GM13976 (cell line): ENCODE data around the gene MED4.

Experiments
- DNase-seq: peaks from one replicate; pipeline ENCODE4 v3.0.0; 2012; ENCODE audit warnings: low spot score
- in situ Hi-C: fragments of 300-500 bp; cut with MboI; formaldehyde crosslinking; loops from one replicate; pipeline ENCODE4 v1.12.0; 2022; ENCODE audit warnings: low sequenced_read_pairs, mixed read lengths, inconsistent platforms; ENCODE audit not compliant: unreplicated experiment
- TF ChIP-seq, protein P1 (sequence below): IDR thresholded peaks from 2 replicates; pipeline ENCODE4 v1.5.1; 2012; ENCODE audit warnings: borderline replicate concordance, mild to moderate bottlenecking; ENCODE audit not compliant: insufficient read depth; ENCODE audit errors: extremely low read depth, missing control alignments, control extremely low read depth

Gene MED4

DNA sequence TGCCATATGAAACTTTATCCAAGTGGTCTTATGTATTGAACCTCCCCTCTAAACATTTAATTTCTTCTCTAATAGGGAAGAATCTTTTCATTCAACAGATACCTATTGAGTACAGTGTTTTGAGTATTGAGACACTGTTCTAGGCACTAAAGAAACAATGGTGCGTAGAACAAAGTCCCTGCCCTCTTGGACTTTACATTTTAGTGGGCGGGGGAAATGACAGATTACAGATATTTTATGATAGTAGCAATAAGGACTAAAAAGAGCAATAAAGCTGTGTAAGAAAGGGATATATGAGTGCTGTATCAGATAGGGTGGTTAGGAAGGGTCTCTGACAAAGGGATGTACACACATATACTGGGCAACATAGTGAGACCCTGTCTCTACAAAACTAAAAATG is 52.0 kb downstream of the MED4 start:
- TF ChIP-seq, protein P1, sequence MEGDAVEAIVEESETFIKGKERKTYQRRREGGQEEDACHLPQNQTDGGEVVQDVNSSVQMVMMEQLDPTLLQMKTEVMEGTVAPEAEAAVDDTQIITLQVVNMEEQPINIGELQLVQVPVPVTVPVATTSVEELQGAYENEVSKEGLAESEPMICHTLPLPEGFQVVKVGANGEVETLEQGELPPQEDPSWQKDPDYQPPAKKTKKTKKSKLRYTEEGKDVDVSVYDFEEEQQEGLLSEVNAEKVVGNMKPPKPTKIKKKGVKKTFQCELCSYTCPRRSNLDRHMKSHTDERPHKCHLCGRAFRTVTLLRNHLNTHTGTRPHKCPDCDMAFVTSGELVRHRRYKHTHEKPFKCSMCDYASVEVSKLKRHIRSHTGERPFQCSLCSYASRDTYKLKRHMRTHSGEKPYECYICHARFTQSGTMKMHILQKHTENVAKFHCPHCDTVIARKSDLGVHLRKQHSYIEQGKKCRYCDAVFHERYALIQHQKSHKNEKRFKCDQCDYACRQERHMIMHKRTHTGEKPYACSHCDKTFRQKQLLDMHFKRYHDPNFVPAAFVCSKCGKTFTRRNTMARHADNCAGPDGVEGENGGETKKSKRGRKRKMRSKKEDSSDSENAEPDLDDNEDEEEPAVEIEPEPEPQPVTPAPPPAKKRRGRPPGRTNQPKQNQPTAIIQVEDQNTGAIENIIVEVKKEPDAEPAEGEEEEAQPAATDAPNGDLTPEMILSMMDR, result no peak
- DNase-seq, result no peak
- in situ Hi-C loops, result no loop called here

DNA sequence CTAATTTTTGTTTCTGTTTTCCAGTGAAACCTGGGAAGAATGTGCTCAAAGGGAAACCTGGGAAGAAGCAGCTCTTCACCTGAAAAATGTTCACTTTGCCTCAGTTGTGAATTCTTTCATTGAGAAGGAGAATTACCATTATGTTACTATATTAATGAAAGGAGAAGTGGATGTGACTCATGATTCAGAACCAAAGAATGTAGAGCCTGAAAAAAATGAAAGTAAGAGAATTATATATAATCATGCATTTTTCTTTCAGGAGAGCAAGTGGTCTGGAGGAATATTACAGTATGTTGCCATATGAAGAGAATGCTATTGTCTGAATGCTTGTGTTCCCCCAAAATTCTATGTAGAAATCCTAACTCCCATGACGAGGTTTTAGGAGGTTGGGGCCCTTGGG is 54.0 kb downstream of the MED4 start:
- in situ Hi-C loops, result no loop called here
- TF ChIP-seq, protein P1, result no peak
- no peak for DNase-seq

DNA sequence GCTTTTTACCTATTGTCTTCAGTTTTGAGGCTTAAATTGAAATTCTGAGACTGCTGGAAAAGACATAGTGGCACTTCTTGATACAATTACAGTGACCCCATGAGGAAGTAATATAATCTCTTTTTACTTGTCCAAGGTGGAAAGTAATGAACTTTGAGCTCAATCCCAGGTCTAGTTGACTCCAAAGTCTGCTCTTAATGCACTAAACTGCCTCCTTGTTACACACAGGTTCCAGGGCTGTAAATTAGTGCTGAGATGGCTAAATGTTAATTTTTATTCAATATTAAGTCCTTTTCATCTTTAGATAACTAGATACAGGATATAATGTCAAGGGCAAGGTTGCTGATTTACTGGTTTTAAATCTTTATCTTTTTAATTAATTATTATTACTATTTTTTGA is 54.9 kb downstream of the MED4 start:
- in situ Hi-C loops, result no loop called here
- TF ChIP-seq, protein P1, result no peak

DNA sequence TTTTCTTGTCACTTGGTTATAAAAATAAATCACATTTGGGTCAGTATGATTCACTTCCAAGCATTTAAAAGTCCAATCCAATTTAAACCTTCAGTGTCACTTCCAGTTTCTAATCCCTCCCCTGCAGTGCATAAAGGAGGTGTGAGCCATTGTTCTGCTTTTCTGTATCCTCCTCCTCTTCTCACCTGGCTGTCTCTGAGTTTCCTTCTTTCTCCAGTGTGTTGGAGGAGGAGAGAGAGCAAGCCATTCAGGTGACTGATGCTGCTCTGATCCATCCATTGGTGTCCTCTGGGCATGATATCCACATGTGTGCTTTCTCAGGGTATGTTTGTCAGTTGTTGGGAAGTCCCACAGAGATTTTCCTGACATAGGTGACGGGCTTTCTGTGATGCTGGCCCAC is 56.1 kb downstream of the MED4 start:
- in situ Hi-C loops, result no loop called here
- peak; percentile 43 for DNase-seq
- TF ChIP-seq, protein P1, result no peak

More for the DNA sequence above, 54.9 kb downstream of the MED4 start:
- DNase-seq, result no peak

DNA sequence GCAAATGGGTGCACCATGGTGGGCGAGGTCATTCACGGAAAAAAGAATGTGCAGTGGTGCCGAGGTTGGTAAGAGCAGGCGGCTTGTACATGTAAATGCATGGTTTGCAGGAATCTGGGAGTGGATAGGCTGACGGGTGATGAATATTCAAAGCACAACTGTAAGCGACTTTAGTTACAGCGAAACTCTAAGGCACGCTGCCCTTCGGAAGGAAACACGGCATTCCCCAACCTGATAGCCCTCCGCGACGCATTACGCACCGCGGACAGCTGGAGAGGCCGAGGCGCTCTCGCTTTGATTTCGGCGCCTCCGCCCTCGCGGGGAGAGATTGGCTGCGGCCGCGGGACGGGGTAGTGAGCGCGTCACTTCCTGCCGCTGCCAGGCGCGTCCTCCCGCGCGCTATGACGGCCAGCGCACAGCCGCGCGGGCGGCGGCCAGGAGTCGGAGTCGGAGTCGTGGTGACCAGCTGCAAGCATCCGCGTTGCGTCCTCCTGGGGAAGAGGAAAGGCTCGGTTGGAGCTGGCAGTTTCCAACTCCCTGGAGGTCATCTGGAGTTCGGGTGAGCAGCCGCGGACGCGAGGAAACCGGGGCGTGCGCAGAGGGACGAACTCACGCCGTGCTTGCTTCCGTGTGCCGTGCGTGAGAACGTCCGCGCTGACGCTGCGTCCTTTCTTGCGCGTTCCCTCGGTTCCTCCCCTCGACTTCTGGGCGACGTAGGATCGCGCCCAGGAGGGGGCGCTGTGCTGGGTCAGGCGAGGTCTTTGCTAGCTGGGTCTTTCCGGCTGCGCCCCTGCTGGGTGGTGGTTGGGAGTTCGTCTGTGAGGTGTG is 57.3 kb downstream of the MED4 start, which contains the start of gene NUDT15:
Gene NUDT15 (plus strand): TSS at position 381 of the 828 bp plus-strand sequence. CDS start 21 bp downstream, at position 402.
- in situ Hi-C loops, result no loop called here
- DNase-seq, result peak; percentile 95
- TF ChIP-seq, protein P1, result peak; percentile 99

DNA sequence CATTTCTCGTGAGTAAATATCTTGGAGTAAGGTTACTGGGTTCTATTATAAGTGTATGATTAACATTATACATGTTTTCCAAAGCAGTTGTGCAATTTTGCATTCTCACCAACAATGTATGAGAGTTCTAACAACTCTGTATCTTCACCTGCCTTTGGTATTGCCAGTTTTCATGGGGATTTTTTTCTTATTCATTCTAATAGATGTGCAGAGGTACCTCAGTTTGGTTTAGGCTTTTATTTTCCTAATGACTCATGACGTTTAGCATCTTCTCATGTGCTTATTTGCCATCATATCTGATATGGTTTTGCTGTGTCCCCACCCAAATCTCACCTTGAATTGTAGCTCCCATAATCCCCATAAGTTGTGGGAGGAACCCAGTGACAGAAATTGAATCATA is 65.0 kb downstream of the MED4 start:
- TF ChIP-seq, protein P1, result no peak
- DNase-seq, result no peak
- in situ Hi-C loops, result no loop called here
